Trophoblast cell (in vitro differentiated cells and primary cell): Measurements from ENCODE around the gene DEDD.

ENCODE experiments used
- DNase-seq, 2 donors: peaks; one replicate each; pipeline ENCODE4 v3.0.0-alpha.2; 2016
- H2AFZ ChIP-seq: 2 replicates; pipeline ENCODE4 v1.6.1; 2013; ENCODE audit warnings: low read length, moderate library complexity, mild to moderate bottlenecking; ENCODE audit not compliant: insufficient read depth, poor library complexity
- H2AK5ac ChIP-seq: 2 replicates; pipeline ENCODE4 v1.6.1; 2013; ENCODE audit warnings: mild to moderate bottlenecking, low read length
- H2BK120ac ChIP-seq: 2 replicates; pipeline ENCODE4 v1.6.1; 2013; ENCODE audit warnings: low read length, mild to moderate bottlenecking, moderate library complexity; ENCODE audit not compliant: insufficient read depth, poor library complexity
- H2BK12ac ChIP-seq: 2 replicates; pipeline ENCODE4 v1.6.1; 2013; ENCODE audit warnings: mild to moderate bottlenecking, low read length, moderate library complexity
- H2BK5ac ChIP-seq: 2 replicates; pipeline ENCODE4 v1.6.1; 2013; ENCODE audit warnings: low read length, low read depth, moderate library complexity, mild to moderate bottlenecking; ENCODE audit not compliant: poor library complexity
- H3K14ac ChIP-seq: 2 replicates; pipeline ENCODE4 v1.6.1; 2013; ENCODE audit warnings: mild to moderate bottlenecking, low read length
- H3K18ac ChIP-seq: 2 replicates; pipeline ENCODE4 v1.6.1; 2013; ENCODE audit warnings: mild to moderate bottlenecking, low read length
- H3K23ac ChIP-seq: 2 replicates; pipeline ENCODE4 v1.6.1; 2013; ENCODE audit warnings: low read length
- H3K27ac ChIP-seq: 2 replicates; pipeline ENCODE4 v1.5.1; 2013; ENCODE audit warnings: low read depth, mild to moderate bottlenecking, inconsistent platforms, low read length, moderate library complexity
- H3K27me3 ChIP-seq: 2 replicates; pipeline ENCODE4 v1.6.1; 2013; ENCODE audit warnings: inconsistent platforms, mild to moderate bottlenecking, low read length, moderate library complexity; ENCODE audit not compliant: insufficient read depth
- H3K36me3 ChIP-seq, 2 experiments: 1 replicate in 1 of 2; 2 replicates in 1 of 2; pipeline ENCODE4 v1.6.1; 2013; ENCODE audit warnings: low read length in 2 of 2, mild to moderate bottlenecking in 2 of 2, moderate library complexity in 1 of 2; ENCODE audit not compliant: insufficient read depth in 2 of 2, control insufficient read depth in 1 of 2
- H3K4ac ChIP-seq: 2 replicates; pipeline ENCODE4 v1.6.1; 2013; ENCODE audit warnings: low read depth, mild to moderate bottlenecking, low read length, moderate library complexity
- H3K4me1 ChIP-seq, 2 experiments: 1 replicate in 1 of 2; 2 replicates in 1 of 2; pipeline ENCODE4 v1.6.1; 2013; ENCODE audit warnings: low read length in 2 of 2, mild to moderate bottlenecking in 2 of 2, moderate library complexity in 1 of 2; ENCODE audit not compliant: insufficient read depth in 2 of 2, control insufficient read depth in 1 of 2
- H3K4me2 ChIP-seq: 2 replicates; pipeline ENCODE4 v1.6.1; 2013; ENCODE audit warnings: inconsistent platforms, mild to moderate bottlenecking, low read length, moderate library complexity
- H3K4me3 ChIP-seq: 2 replicates; pipeline ENCODE4 v1.5.1; 2013; ENCODE audit warnings: mild to moderate bottlenecking, low read depth, low read length, inconsistent platforms
- H3K79me1 ChIP-seq: one replicate; pipeline ENCODE4 v1.6.1; 2013; ENCODE audit warnings: low read length
- H3K79me2 ChIP-seq: 2 replicates; pipeline ENCODE4 v1.6.1; 2013; ENCODE audit warnings: low read length, mild to moderate bottlenecking; ENCODE audit not compliant: control insufficient read depth, insufficient read depth, poor library complexity
- H3K9ac ChIP-seq: 2 replicates; pipeline ENCODE4 v1.6.1; 2013; ENCODE audit warnings: mild to moderate bottlenecking, low read length
- H3K9me3 ChIP-seq: 2 replicates; pipeline ENCODE4 v1.6.1; 2013; ENCODE audit warnings: low read depth, mild to moderate bottlenecking, control low read depth, inconsistent platforms, low read length; ENCODE audit not compliant: insufficient read depth
- H4K12ac ChIP-seq: 2 replicates; pipeline ENCODE4 v1.6.1; 2013; ENCODE audit warnings: low read depth, mild to moderate bottlenecking, low read length, moderate library complexity
- H4K8ac ChIP-seq: 2 replicates; pipeline ENCODE4 v1.6.1; 2013; ENCODE audit warnings: low read depth, mild to moderate bottlenecking, low read length, moderate library complexity
- H4K91ac ChIP-seq: one replicate; pipeline ENCODE4 v1.6.1; 2013; ENCODE audit warnings: low read depth, mild to moderate bottlenecking, low read length, moderate library complexity
- WGBS: extraction: QIAGEN DNeasy Blood & Tissue Kit; methylation state at CpG from one replicate; pipeline ENCODE4 v1.1.7; 2013; ENCODE audit warnings: missing lambda C conversion rate; ENCODE audit not compliant: insufficient read length, insufficient coverage; ENCODE audit errors: extremely low coverage; 5-methylcytosine and 5-hydroxymethylcytosine counted together

DEDD gene

GRCh38 chr1:161088587-161089110, 43.8 kb downstream of the DEDD start:
- peak overlapping the region; percentile 18 for H3K27ac ChIP-seq
- H3K27me3 ChIP-seq, result no peaks in the 10 kb centered on the region
- peaks cover 70 to 80% of the 10 kb centered on the region in 2 experiments for H3K4me1 ChIP-seq
- H3K79me1 ChIP-seq, result peaks cover 70% of the 10 kb centered on the region
- H2AK5ac ChIP-seq, result peak overlapping the region; percentile 24
- H3K4me2 ChIP-seq, result peak overlapping the region; percentile 43
- peak overlapping the region; percentile 23 for H3K4ac ChIP-seq
- peaks cover 22% of the 10 kb centered on the region for H3K79me2 ChIP-seq
- peak overlapping the region; percentile 52 for H3K14ac ChIP-seq
- H2BK5ac ChIP-seq, result peak overlapping the region; percentile 52
- H3K9me3 ChIP-seq, result no peaks in the 10 kb centered on the region
- no peaks in the 10 kb centered on the region for H3K36me3 ChIP-seq
- peak overlapping the region; percentile 9 for H2BK120ac ChIP-seq
- DNase-seq, result no peak
- peak overlapping the region; percentile 69 for H4K91ac ChIP-seq
- peak overlapping the region; percentile 38 for H3K4me3 ChIP-seq
- peak overlapping the region; percentile 24 for H4K8ac ChIP-seq
- no peak overlapping the region for H2AFZ ChIP-seq
- peak overlapping the region; percentile 62 for H3K18ac ChIP-seq
- no CpG with 5 or more reads among the region's 3 CpGs for WGBS
- no peak overlapping the region for H3K23ac ChIP-seq
- peak overlapping the region; percentile 30 for H2BK12ac ChIP-seq
- no peak overlapping the region for H3K9ac ChIP-seq
- H4K12ac ChIP-seq, result no peak overlapping the region

DNA sequence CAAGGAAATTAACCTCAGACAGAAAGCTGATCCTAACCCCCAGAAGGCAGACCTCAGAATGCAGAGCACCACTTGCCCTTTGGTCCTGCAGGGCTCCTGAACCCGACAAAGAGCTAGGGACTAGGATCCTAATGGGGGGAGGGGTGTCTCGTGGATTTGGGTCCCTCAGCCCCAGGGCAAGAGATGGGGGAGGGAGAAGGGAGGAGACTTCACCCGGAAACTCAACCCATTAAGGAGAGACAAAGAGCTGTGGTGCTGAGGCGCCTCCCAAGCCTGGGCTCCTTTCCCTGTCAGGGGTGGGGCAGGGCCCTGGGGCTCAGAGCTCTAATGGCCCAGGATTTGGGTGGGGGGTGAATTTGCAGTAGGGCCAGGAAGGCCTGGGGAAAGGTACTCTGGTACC, 46.0 kb downstream of the DEDD start:
- H3K14ac ChIP-seq, result peak overlapping the region; percentile 96
- H3K27me3 ChIP-seq, result no peaks in the 10 kb centered on the region
- WGBS, result no CpG with 5 or more reads among the region's 4 CpGs
- peak overlapping the region; percentile 99 for H2BK5ac ChIP-seq
- H4K12ac ChIP-seq, result peak overlapping the region; percentile 20
- H3K4me2 ChIP-seq, result peak overlapping the region; percentile 4
- H3K18ac ChIP-seq, result peak overlapping the region; percentile 63
- H3K27ac ChIP-seq, result peak overlapping the region; percentile 99
- no peak overlapping the region for H3K9ac ChIP-seq
- peak overlapping the region; percentile 91 for H2BK12ac ChIP-seq
- H3K9me3 ChIP-seq, result no peaks in the 10 kb centered on the region
- H2AFZ ChIP-seq, result no peak overlapping the region
- no peak for DNase-seq
- no peaks in the 10 kb centered on the region for H3K36me3 ChIP-seq
- peaks cover 69 to 79% of the 10 kb centered on the region in 2 experiments for H3K4me1 ChIP-seq
- peak overlapping the region; percentile 98 for H2BK120ac ChIP-seq
- peak overlapping the region; percentile 57 for H4K8ac ChIP-seq
- H2AK5ac ChIP-seq, result peak overlapping the region; percentile 61
- H4K91ac ChIP-seq, result peak overlapping the region; percentile 99
- no peak overlapping the region for H3K23ac ChIP-seq
- no peak overlapping the region for H3K4me3 ChIP-seq
- peaks cover 26% of the 10 kb centered on the region for H3K79me2 ChIP-seq
- H3K4ac ChIP-seq, result peak overlapping the region; percentile 84
- H3K79me1 ChIP-seq, result peaks cover 74% of the 10 kb centered on the region

DNA sequence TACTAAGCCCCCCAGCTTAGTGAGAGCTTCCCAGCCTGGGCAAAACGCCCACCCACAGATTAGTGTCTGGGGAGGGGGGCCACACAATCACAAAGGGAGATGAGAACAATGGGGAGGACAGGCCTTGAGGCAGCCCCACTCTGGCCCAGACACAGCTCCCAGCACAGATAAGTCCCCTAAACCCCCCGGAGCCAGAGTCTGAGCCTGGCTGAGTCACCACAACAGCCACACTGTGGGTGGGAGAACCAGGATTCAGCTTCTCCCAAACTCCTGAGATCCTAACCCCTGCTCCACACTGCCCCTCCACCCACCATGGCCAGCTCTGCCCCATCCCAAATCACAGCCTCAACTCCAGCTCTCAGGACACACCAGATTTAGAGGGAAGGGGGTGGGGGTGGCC, 47.3 kb downstream of the DEDD start:
- H2BK120ac ChIP-seq, result peak overlapping the region; percentile 98
- no peak overlapping the region for H2AFZ ChIP-seq
- H3K27me3 ChIP-seq, result no peaks in the 10 kb centered on the region
- peak overlapping the region; percentile 99 for H4K91ac ChIP-seq
- no peaks in the 10 kb centered on the region for H3K9me3 ChIP-seq
- no peak overlapping the region for H3K4me3 ChIP-seq
- peaks cover 76 to 86% of the 10 kb centered on the region in 2 experiments for H3K4me1 ChIP-seq
- peaks cover 83% of the 10 kb centered on the region for H3K79me1 ChIP-seq
- peak overlapping the region; percentile 96 for H3K14ac ChIP-seq
- H3K18ac ChIP-seq, result peak overlapping the region; percentile 92
- H3K4me2 ChIP-seq, result peak overlapping the region; percentile 49
- WGBS, result no CpG with 5 or more reads among the region's 2 CpGs
- H2BK12ac ChIP-seq, result peak overlapping the region; percentile 99
- peak overlapping the region; percentile 61 for H4K12ac ChIP-seq
- peaks cover 28% of the 10 kb centered on the region for H3K79me2 ChIP-seq
- DNase-seq, result no peak
- H2AK5ac ChIP-seq, result peak overlapping the region; percentile 88
- H3K23ac ChIP-seq, result no peak overlapping the region
- no peaks in the 10 kb centered on the region for H3K36me3 ChIP-seq
- no peak overlapping the region for H3K9ac ChIP-seq
- H3K27ac ChIP-seq, result peak overlapping the region; percentile 99
- H2BK5ac ChIP-seq, result peak overlapping the region; percentile 99
- peak overlapping the region; percentile 87 for H3K4ac ChIP-seq
- peak overlapping the region; percentile 93 for H4K8ac ChIP-seq

GRCh38 chr1:161084597-161084988, 47.9 kb downstream of the DEDD start:
- H2AFZ ChIP-seq, result no peak overlapping the region
- peak overlapping the region; percentile 99 for H3K27ac ChIP-seq
- H4K12ac ChIP-seq, result peak overlapping the region; percentile 61
- peaks cover 85% of the 10 kb centered on the region for H3K79me1 ChIP-seq
- H4K8ac ChIP-seq, result peak overlapping the region; percentile 93
- no peak overlapping the region for H3K4me3 ChIP-seq
- H3K9ac ChIP-seq, result no peak overlapping the region
- H3K4me1 ChIP-seq, result peaks cover 79 to 89% of the 10 kb centered on the region in 2 experiments
- H3K4me2 ChIP-seq, result peak overlapping the region; percentile 49
- H3K79me2 ChIP-seq, result peaks cover 28% of the 10 kb centered on the region
- H2BK120ac ChIP-seq, result peak overlapping the region; percentile 98
- H4K91ac ChIP-seq, result peak overlapping the region; percentile 99
- no peak for DNase-seq
- H2BK5ac ChIP-seq, result peak overlapping the region; percentile 99
- no peaks in the 10 kb centered on the region for H3K27me3 ChIP-seq
- no CpG with 5 or more reads among the region's 1 CpG for WGBS
- H3K18ac ChIP-seq, result peak overlapping the region; percentile 92
- peak overlapping the region; percentile 96 for H3K14ac ChIP-seq
- no peaks in the 10 kb centered on the region for H3K36me3 ChIP-seq
- H3K4ac ChIP-seq, result peak overlapping the region; percentile 87
- no peaks in the 10 kb centered on the region for H3K9me3 ChIP-seq
- H2BK12ac ChIP-seq, result peak overlapping the region; percentile 99
- H2AK5ac ChIP-seq, result peak overlapping the region; percentile 88
- no peak overlapping the region for H3K23ac ChIP-seq
